ENCODE results near the gene CDIPT. TPM values are rescaled to one million over a fixed set of nuclear protein-coding genes. Genes with fewer than 3 reads are reported as not detected.

CDIPT gene
- total and polyA plus RNA-seq, 2 of the 13 experiments (the other 11 are each of a cell fraction or from before 2014, with no cell fraction given): 54.9 to 97.5 TPM

DNA sequence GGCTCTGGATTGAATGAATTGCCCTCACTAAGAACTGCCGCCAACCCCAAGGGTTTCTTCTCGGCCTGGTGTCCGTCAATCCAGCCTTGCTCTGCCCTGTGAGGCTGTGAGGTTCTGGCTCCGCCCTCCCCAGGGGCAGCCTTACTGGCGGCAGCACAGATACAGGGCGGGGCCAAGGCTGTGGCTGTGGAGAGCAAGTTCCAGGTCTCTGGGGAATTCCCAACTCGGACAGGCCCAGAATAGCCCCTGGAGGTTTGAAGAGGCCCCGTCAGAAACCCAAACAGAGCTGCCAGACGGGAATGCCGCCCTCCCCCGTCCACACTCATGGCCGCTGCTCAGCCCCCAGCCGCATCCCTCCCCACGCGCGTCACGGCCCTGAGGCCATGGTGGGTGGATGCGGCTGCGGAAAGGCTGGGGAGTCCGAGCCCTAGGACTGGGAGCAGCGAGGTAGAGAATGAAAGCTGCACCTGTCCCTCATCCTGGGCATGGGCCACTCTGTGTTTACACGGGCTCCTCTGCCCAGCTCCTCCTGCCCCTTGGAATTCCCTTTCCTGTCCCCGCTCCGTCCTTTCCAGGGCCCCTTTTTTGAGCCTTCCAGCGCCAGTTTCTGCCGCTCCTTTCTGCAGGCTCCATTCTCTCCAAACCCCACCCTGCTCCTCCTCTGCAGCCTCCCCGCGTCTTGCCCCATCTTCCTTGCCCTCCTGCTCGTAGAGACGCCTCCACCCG lies 51.7 kb downstream of the CDIPT start (continued):
- TF ChIP-seq, protein P1, sequence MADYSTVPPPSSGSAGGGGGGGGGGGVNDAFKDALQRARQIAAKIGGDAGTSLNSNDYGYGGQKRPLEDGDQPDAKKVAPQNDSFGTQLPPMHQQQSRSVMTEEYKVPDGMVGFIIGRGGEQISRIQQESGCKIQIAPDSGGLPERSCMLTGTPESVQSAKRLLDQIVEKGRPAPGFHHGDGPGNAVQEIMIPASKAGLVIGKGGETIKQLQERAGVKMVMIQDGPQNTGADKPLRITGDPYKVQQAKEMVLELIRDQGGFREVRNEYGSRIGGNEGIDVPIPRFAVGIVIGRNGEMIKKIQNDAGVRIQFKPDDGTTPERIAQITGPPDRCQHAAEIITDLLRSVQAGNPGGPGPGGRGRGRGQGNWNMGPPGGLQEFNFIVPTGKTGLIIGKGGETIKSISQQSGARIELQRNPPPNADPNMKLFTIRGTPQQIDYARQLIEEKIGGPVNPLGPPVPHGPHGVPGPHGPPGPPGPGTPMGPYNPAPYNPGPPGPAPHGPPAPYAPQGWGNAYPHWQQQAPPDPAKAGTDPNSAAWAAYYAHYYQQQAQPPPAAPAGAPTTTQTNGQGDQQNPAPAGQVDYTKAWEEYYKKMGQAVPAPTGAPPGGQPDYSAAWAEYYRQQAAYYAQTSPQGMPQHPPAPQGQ (CRISPR knock-in tag; IDR thresholded peaks at IDR 0.05; ENCODE audit: borderline replicate concordance): peak; percentile 35; the same call in 1 of the 2 replicates
- TF ChIP-seq ZNF615 (CRISPR knock-in tag; IDR thresholded peaks at IDR 0.05; ENCODE audit: borderline replicate concordance) (peak; percentile 43; the same call in 1 of the 2 replicates), ZNF121 (CRISPR knock-in tag; IDR thresholded peaks at IDR 0.05) (peak; percentile 50; the same call in 1 of the 2 replicates), AKAP8 (CRISPR knock-in tag; IDR thresholded peaks at IDR 0.05) (peak; percentile 90; the same call in 1 of the 2 replicates), TEAD3 (CRISPR knock-in tag; optimal IDR thresholded peaks at IDR 0.05; ENCODE audit: borderline replicate concordance) (peak; percentile 75), CENPT (CRISPR knock-in tag; IDR thresholded peaks at IDR 0.05; ENCODE audit: low read depth) (peak; percentile 95; the same call in 1 of the 2 replicates), SMAD9 (CRISPR knock-in tag; IDR thresholded peaks at IDR 0.05) (0 out of 2 replicates have a peak, but pooled peaks have one; percentile 37), ZNF772 (CRISPR knock-in tag; IDR thresholded peaks at IDR 0.05) (no peak; the same call in 1 of the 2 replicates), HNRNPH1 (optimal IDR thresholded peaks at IDR 0.05; ENCODE audit: low read depth, low read length) (peak; percentile 55), POLR2AphosphoS2 (IDR thresholded peaks at IDR 0.05; ENCODE audit: low read depth, low read length) (no peak), RBFOX2 (IDR thresholded peaks at IDR 0.05; ENCODE audit: low read depth, low read length) (peak; percentile 89), KLF16 (CRISPR knock-in tag; IDR thresholded peaks at IDR 0.05) (peak in 1 of 2 experiments; percentile 70; a peak in 1 of 4 replicates), ZNF501 (CRISPR knock-in tag; IDR thresholded peaks at IDR 0.05) (peak; percentile 76; the same call in 1 of the 2 replicates), ZNF747 (CRISPR knock-in tag; IDR thresholded peaks at IDR 0.05; ENCODE audit: borderline replicate concordance) (0 out of 2 replicates have a peak, but pooled peaks have one; percentile 35), MXI1 (IDR thresholded peaks at IDR 0.05; ENCODE audit: borderline replicate concordance, low read depth, low read length) (peak; percentile 78; the same call in 1 of the 3 replicates), ZNF792 (CRISPR knock-in tag; IDR thresholded peaks at IDR 0.05) (peak; percentile 76)
- TF ChIP-seq, protein P2, sequence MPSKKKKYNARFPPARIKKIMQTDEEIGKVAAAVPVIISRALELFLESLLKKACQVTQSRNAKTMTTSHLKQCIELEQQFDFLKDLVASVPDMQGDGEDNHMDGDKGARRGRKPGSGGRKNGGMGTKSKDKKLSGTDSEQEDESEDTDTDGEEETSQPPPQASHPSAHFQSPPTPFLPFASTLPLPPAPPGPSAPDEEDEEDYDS (CRISPR knock-in tag; IDR thresholded peaks at IDR 0.05): peak; percentile 67
- TF ChIP-seq, protein P3, sequence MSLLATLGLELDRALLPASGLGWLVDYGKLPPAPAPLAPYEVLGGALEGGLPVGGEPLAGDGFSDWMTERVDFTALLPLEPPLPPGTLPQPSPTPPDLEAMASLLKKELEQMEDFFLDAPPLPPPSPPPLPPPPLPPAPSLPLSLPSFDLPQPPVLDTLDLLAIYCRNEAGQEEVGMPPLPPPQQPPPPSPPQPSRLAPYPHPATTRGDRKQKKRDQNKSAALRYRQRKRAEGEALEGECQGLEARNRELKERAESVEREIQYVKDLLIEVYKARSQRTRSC (CRISPR knock-in tag; IDR thresholded peaks at IDR 0.05; ENCODE audit: low read depth): no peak
- TF ChIP-seq, protein P4, sequence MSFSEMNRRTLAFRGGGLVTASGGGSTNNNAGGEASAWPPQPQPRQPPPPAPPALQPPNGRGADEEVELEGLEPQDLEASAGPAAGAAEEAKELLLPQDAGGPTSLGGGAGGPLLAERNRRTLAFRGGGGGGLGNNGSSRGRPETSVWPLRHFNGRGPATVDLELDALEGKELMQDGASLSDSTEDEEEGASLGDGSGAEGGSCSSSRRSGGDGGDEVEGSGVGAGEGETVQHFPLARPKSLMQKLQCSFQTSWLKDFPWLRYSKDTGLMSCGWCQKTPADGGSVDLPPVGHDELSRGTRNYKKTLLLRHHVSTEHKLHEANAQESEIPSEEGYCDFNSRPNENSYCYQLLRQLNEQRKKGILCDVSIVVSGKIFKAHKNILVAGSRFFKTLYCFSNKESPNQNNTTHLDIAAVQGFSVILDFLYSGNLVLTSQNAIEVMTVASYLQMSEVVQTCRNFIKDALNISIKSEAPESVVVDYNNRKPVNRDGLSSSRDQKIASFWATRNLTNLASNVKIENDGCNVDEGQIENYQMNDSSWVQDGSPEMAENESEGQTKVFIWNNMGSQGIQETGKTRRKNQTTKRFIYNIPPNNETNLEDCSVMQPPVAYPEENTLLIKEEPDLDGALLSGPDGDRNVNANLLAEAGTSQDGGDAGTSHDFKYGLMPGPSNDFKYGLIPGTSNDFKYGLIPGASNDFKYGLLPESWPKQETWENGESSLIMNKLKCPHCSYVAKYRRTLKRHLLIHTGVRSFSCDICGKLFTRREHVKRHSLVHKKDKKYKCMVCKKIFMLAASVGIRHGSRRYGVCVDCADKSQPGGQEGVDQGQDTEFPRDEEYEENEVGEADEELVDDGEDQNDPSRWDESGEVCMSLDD (CRISPR knock-in tag; IDR thresholded peaks at IDR 0.05; ENCODE audit: borderline replicate concordance): no peak
- TF ChIP-seq, protein P5, sequence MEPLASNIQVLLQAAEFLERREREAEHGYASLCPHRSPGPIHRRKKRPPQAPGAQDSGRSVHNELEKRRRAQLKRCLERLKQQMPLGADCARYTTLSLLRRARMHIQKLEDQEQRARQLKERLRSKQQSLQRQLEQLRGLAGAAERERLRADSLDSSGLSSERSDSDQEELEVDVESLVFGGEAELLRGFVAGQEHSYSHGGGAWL (CRISPR knock-in tag; IDR thresholded peaks at IDR 0.05): peak; percentile 58
- TF ChIP-seq, protein P6, sequence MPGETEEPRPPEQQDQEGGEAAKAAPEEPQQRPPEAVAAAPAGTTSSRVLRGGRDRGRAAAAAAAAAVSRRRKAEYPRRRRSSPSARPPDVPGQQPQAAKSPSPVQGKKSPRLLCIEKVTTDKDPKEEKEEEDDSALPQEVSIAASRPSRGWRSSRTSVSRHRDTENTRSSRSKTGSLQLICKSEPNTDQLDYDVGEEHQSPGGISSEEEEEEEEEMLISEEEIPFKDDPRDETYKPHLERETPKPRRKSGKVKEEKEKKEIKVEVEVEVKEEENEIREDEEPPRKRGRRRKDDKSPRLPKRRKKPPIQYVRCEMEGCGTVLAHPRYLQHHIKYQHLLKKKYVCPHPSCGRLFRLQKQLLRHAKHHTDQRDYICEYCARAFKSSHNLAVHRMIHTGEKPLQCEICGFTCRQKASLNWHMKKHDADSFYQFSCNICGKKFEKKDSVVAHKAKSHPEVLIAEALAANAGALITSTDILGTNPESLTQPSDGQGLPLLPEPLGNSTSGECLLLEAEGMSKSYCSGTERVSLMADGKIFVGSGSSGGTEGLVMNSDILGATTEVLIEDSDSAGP (CRISPR knock-in tag; IDR thresholded peaks at IDR 0.05; ENCODE audit: borderline replicate concordance): peak; percentile 83; the same call in 1 of the 2 replicates
